Activated naive CD4-positive, alpha-beta T cell treated with anti-CD3 and anti-CD28 coated beads, Interleukin-2, amount 10 ng/mL, durations not matched to agents 7 days and 5 days (primary cell): ENCODE results near the gene TMEM131.

Experiments used
- CTCF ChIA-PET: fragments of 350-600 bp; sonication (Branson Sonifier 250); formaldehyde crosslinking; loops from one replicate; lab custom pipeline; 2021; ENCODE audit warnings: antibody characterized with exemption; lab: Charles Lee
- DNase-seq: peaks from one replicate; pipeline ENCODE4 v3.0.0-alpha.2; 2020
- H3K27ac Mint-ChIP-seq: one replicate; pipeline ENCODE4 v1.8.0; 2021; ENCODE audit warnings: mild to moderate bottlenecking, moderate library complexity, mixed read lengths
- H3K27me3 Mint-ChIP-seq: one replicate; pipeline ENCODE4 v1.8.0; 2021; ENCODE audit warnings: mild to moderate bottlenecking, mixed read lengths
- H3K36me3 Mint-ChIP-seq: one replicate; pipeline ENCODE4 v1.8.0; 2021; ENCODE audit warnings: mixed read lengths
- H3K4me1 Mint-ChIP-seq: one replicate; pipeline ENCODE4 v1.8.0; 2021; ENCODE audit warnings: mixed read lengths
- H3K4me3 Mint-ChIP-seq: one replicate; pipeline ENCODE4 v1.8.0; 2021; ENCODE audit warnings: mild to moderate bottlenecking, moderate library complexity, mixed read lengths
- H3K9me3 Mint-ChIP-seq: one replicate; pipeline ENCODE4 v1.8.0; 2021; ENCODE audit warnings: mixed read lengths

Gene TMEM131

DNA sequence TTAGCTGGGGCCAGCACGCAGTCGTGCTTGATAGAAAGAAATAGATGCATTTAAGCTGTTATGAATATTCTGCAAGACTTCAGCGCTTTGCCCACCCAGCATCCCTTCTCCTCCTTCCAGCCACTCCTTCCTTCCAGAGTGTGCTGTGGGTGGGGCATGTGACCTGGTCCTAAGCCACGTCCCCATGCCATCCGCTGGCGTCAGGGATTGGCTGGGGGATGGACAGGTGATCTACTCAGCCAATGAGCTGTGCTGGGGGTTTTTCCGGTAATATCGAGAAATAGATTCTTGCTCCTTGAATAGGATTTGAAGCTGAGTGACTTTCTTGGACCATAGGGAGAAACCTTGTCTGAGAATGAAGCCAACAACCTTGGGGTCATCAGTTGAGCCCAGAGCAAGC is 287.1 kb downstream of the TMEM131 start:
- peaks cover 13% of the 10 kb centered on the region for H3K27me3 Mint-ChIP-seq
- no peak overlapping the region for H3K4me3 Mint-ChIP-seq
- no peak for DNase-seq
- H3K4me1 Mint-ChIP-seq = peaks cover 40% of the 10 kb centered on the region
- no peaks in the 10 kb centered on the region for H3K9me3 Mint-ChIP-seq
- no peak overlapping the region for H3K27ac Mint-ChIP-seq
- CTCF ChIA-PET = interaction anchor here (0.8 to 6.5 kb wide), 7 partner anchors 11 to 118 kb away, joined by 3 to 56 read pairs (median 6); no protein-coding TSS in a partner anchor
- peaks cover 6% of the 10 kb centered on the region for H3K36me3 Mint-ChIP-seq

DNA sequence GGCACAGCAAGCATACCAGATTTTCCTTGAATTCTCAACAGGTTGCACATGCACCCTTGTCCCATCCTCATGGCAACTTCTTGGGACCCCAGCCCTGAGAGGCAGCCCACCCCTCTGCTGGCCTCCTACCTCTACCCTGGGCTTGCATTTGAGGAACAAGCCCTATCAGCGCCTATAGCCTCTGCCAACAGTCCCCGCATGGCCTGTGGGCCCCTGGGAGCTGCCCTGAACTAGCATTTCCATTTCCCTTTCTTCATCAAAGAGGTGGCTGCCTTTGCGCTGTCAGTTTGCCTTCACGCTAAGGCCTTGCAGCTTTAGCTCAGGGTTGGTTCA is 287.7 kb downstream of the TMEM131 start:
- Mint-ChIP-seq H3K36me3 (peaks cover 2% of the 10 kb centered on the region), H3K9me3 (no peaks in the 10 kb centered on the region), H3K27ac (no peak overlapping the region), H3K4me1 (peaks cover 35% of the 10 kb centered on the region), H3K4me3 (no peak overlapping the region), H3K27me3 (peaks cover 13% of the 10 kb centered on the region)
- DNase-seq = no peak
- CTCF ChIA-PET = interaction anchor here (0.8 to 6.5 kb wide), 8 partner anchors 10 to 117 kb away, joined by 3 to 56 read pairs (median 6); no protein-coding TSS in a partner anchor

DNA sequence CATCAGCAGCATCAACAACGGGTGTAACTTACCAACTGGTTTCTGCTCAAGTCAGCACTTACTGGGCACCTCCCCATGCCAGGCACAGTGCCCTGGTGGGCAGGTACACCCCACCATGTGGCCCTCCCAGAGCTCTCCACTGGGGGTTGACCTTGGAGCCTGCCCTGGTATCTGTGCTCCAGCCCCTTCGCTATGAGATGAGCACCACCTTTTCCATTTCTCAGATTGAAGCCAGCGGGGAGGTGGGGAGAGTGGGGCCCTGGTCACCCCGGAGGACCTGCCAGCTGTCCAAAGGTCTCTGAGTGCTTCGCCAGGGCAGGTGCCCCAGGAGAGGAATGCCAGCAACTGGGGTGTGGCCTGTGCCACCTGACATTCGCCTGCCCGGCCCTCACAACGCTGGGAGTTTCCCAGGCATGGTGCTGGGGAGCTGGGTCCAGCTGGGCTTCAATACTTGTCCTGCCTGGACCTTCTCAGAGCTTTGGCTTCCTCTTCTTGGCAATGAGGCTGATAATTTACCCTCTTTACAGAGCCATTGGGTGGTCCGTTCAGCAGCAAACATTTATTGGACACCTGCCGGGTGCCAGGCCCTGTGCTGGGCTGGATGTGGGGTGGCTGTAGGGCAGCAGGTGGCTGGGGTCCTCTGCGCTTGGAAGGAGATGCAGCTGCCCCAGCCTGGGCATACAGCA is 288.2 kb downstream of the TMEM131 start:
- H3K36me3 Mint-ChIP-seq = peaks cover 2% of the 10 kb centered on the region
- H3K4me3 Mint-ChIP-seq = no peak overlapping the region
- H3K9me3 Mint-ChIP-seq = no peaks in the 10 kb centered on the region
- DNase-seq = no peak
- H3K27ac Mint-ChIP-seq = no peak overlapping the region
- H3K27me3 Mint-ChIP-seq = peaks cover 13% of the 10 kb centered on the region
- peaks cover 30% of the 10 kb centered on the region for H3K4me1 Mint-ChIP-seq
- CTCF ChIA-PET = interaction anchor here (0.8 to 6.5 kb wide), 6 partner anchors 9 to 41 kb away, joined by 3 to 56 read pairs (median 6); no protein-coding TSS in a partner anchor

DNA sequence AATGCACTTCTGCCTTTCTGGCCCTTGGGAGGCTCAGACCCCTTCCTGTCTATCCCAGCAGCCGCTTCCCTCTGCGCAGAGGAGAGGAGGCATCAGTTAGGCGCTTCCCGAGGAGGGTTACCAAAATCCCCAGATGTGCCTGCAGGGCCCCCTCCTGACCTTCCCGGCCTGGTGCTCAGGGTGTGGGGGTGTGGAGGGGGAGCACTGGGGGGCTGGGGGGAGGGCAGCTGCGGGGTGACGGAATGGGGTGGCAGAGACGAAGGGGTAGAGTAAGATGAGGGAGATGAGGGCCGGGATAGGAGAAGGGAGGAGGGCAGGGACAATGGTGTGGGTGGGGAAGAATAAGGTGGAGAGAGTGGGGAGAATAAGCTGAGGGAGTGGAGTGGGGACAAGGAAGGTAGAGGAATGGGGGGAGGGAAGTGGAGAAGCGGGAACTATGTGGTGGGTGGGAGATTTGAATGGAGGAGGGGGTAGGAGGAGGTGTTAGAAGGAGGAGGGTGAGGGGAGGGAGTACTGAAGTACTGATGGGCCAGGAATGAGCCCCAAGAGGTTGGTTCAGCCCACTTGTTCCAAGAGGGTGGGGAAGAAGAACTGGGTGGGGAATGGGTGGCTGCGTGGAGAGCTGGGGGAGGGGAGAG is 288.9 kb downstream of the TMEM131 start:
- no peak overlapping the region for H3K27ac Mint-ChIP-seq

More for the DNA sequence above, 288.9 kb downstream of the TMEM131 start:
- H3K9me3 Mint-ChIP-seq = no peaks in the 10 kb centered on the region
- H3K4me1 Mint-ChIP-seq = peaks cover 23% of the 10 kb centered on the region
- peaks cover 2% of the 10 kb centered on the region for H3K36me3 Mint-ChIP-seq
- DNase-seq = no peak
- no peak overlapping the region for H3K4me3 Mint-ChIP-seq
- CTCF ChIA-PET = interaction anchor here (0.8 to 6.5 kb wide), 6 partner anchors 9 to 43 kb away, joined by 3 to 56 read pairs (median 6); partner anchors contain the start of gene ACTR1B
- peaks cover 13% of the 10 kb centered on the region for H3K27me3 Mint-ChIP-seq
